ENCODE measurements around the gene DNM3. TPM values are rescaled to one million over a fixed set of nuclear protein-coding genes. Genes with fewer than 3 reads are reported as not detected.

Gene DNM3
- total and polyA plus RNA-seq, 10 of the 15 experiments (the other 5 are each of a cell fraction or from before 2014, with no cell fraction given) = 0.03 to 1.5 (median 0.08) TPM; not detected in 3

DNA sequence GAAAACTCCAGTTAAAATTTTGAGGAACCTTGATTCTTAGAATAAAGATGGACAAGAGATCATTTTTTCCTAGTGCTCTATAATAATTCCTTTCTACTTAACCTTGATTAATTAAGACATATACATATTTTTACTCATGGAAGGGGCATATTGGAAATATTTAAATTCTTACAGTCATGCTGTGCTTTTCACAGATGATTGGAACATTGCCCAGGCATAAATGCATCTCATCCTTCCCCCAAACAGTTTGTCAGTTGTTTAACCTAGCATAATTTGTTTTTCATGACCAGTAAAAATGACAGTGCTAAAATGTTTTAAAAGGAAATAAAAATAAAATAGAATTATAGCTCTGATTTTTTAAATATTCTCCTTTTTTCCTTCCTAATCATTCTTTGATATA, 140.0 kb downstream of the DNM3 start (continued):
- TF ChIP-seq CTCF (IDR thresholded peaks at IDR 0.05 in 2 of 3, conservative IDR thresholded peaks at IDR 0.05 in 1 of 3; ENCODE audit: control insufficient read depth in 2 of 3, extremely low read depth in 1 of 3, insufficient read depth in 1 of 3, low read depth in 3 of 3, low read length in 3 of 3) (no peak), ZZZ3 (IDR thresholded peaks at IDR 0.05; ENCODE audit: control insufficient read depth, insufficient read length, low read depth) (no peak), KLF5 (IDR thresholded peaks at IDR 0.05; ENCODE audit: partially characterized antibody) (no peak), PML (IDR thresholded peaks at IDR 0.05; ENCODE audit: low read length) (no peak), BMI1 (IDR thresholded peaks at IDR 0.05; ENCODE audit: borderline replicate concordance) (no peak), CREM (IDR thresholded peaks at IDR 0.05; ENCODE audit: low read depth) (no peak), BCL11A (IDR thresholded peaks at IDR 0.05; ENCODE audit: low read depth, low read length) (no peak), BCL3 (IDR thresholded peaks at IDR 0.05; ENCODE audit: borderline replicate concordance, insufficient read depth, low read depth, low read length, poor library complexity, severe bottlenecking) (no peak), RAD21 (IDR thresholded peaks at IDR 0.05; ENCODE audit: insufficient read depth, low read depth, low read length) (no peak), SKIL (IDR thresholded peaks at IDR 0.05; ENCODE audit: low read depth, poor library complexity, severe bottlenecking) (no peak)
- TF ChIP-seq, protein P1, sequence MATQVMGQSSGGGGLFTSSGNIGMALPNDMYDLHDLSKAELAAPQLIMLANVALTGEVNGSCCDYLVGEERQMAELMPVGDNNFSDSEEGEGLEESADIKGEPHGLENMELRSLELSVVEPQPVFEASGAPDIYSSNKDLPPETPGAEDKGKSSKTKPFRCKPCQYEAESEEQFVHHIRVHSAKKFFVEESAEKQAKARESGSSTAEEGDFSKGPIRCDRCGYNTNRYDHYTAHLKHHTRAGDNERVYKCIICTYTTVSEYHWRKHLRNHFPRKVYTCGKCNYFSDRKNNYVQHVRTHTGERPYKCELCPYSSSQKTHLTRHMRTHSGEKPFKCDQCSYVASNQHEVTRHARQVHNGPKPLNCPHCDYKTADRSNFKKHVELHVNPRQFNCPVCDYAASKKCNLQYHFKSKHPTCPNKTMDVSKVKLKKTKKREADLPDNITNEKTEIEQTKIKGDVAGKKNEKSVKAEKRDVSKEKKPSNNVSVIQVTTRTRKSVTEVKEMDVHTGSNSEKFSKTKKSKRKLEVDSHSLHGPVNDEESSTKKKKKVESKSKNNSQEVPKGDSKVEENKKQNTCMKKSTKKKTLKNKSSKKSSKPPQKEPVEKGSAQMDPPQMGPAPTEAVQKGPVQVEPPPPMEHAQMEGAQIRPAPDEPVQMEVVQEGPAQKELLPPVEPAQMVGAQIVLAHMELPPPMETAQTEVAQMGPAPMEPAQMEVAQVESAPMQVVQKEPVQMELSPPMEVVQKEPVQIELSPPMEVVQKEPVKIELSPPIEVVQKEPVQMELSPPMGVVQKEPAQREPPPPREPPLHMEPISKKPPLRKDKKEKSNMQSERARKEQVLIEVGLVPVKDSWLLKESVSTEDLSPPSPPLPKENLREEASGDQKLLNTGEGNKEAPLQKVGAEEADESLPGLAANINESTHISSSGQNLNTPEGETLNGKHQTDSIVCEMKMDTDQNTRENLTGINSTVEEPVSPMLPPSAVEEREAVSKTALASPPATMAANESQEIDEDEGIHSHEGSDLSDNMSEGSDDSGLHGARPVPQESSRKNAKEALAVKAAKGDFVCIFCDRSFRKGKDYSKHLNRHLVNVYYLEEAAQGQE (IDR thresholded peaks at IDR 0.05; ENCODE audit: low read depth, low read length) = no peak

Data from GM12878 (cell line).